DMS153 treated with DMSO at 0.1 percent for 48 hours (cell line): ENCODE measurements around the gene GALNT16.
"Not testable (repeated sequence)": the region's sequence is repeated elsewhere in the genome, so short reads cannot be mapped to it uniquely, and the experiment has no call there.

ENCODE experiments used
- DNase-seq: peaks from one replicate; lab custom pipeline; 2025; ENCODE audit not compliant: unreplicated experiment; lab: John Stamatoyannopoulos, UW

The GALNT16 gene

GRCh38 chr14:69259527-69260189 is at the start of gene GALNT16:
Gene GALNT16 (plus strand): TSS chr14:69260158. CDS start chr14:69260291, 133 bp downstream.
- no peak for DNase-seq

- no peak for DNase-seq
Observed at GRCh38 chr14:69214393-69214792, 45.6 kb upstream of the GALNT16 start.

GRCh38 chr14:69217663-69218062 is 42.3 kb upstream of the GALNT16 start:
- not testable (repeated sequence) for DNase-seq

- no peak for DNase-seq
Observed at GRCh38 chr14:69224946-69225345, 35.0 kb upstream of the GALNT16 start.

GRCh38 chr14:69226178-69226577 is 33.8 kb upstream of the GALNT16 start:
- DNase-seq, result no peak

- DNase-seq, result no peak
Observed at GRCh38 chr14:69226736-69227135, 33.2 kb upstream of the GALNT16 start.

GRCh38 chr14:69231486-69231885 is 28.5 kb upstream of the GALNT16 start:
- DNase-seq, result no peak

GRCh38 chr14:69232388-69232787 is 27.6 kb upstream of the GALNT16 start:
- no peak for DNase-seq

GRCh38 chr14:69234106-69234505 is 25.9 kb upstream of the GALNT16 start:
- DNase-seq, result no peak

GRCh38 chr14:69235708-69236107 is 24.2 kb upstream of the GALNT16 start:
- DNase-seq, result no peak

GRCh38 chr14:69237142-69237541 is 22.8 kb upstream of the GALNT16 start:
- no peak for DNase-seq

GRCh38 chr14:69237584-69237983 is 22.4 kb upstream of the GALNT16 start:
- no peak for DNase-seq

- no peak for DNase-seq
Observed at GRCh38 chr14:69238883-69239282, 21.1 kb upstream of the GALNT16 start.

- no peak for DNase-seq
Observed at GRCh38 chr14:69240527-69241173, 19.3 kb upstream of the GALNT16 start.

- DNase-seq, result no peak
Observed at GRCh38 chr14:69241577-69241976, 18.4 kb upstream of the GALNT16 start.

GRCh38 chr14:69242311-69243224 is 17.4 kb upstream of the GALNT16 start:
- DNase-seq, result peak; percentile 4

GRCh38 chr14:69244946-69245345 is 15.0 kb upstream of the GALNT16 start:
- no peak for DNase-seq

- no peak for DNase-seq
Observed at GRCh38 chr14:69246331-69246730, 13.6 kb upstream of the GALNT16 start.

- DNase-seq, result no peak
Observed at GRCh38 chr14:69247676-69248440, 12.1 kb upstream of the GALNT16 start.

GRCh38 chr14:69249603-69250002 is 10.4 kb upstream of the GALNT16 start:
- no peak for DNase-seq

GRCh38 chr14:69252851-69253250 is 7.1 kb upstream of the GALNT16 start:
- DNase-seq, result no peak
